Uterus (tissue), 4 donors: ENCODE data around the gene RWDD1. TPM values are rescaled to one million over a fixed set of nuclear protein-coding genes. Genes with fewer than 3 reads are reported as not detected.

Source experiments
- DNase-seq, 2 donors: peaks; one replicate each; pipeline ENCODE4 v3.0.0-alpha.2; 2019 to 2020
- H3K27ac ChIP-seq, 2 donors: fragments of 200-600 bp; sonication (generic); 1 replicate in 1 of 2; 2 replicates in 1 of 2; pipeline ENCODE4 v1.5.1; 2016 to 2018
- H3K27me3 ChIP-seq, 2 donors: fragments of 200-600 bp; sonication (generic); one replicate each; pipeline ENCODE4 v1.5.1; 2018 to 2019; ENCODE audit warnings: control low read depth in 1 of 2
- H3K36me3 ChIP-seq, 2 donors: fragments of 200-600 bp; sonication (generic); one replicate each; pipeline ENCODE4 v1.5.1; 2019; ENCODE audit warnings: control low read depth in 1 of 2
- H3K4me1 ChIP-seq, 2 donors: fragments of 200-600 bp; sonication (generic); one replicate each; pipeline ENCODE4 v1.5.1; 2018 to 2019; ENCODE audit warnings: control low read depth in 1 of 2
- H3K4me3 ChIP-seq, 2 donors: fragments of 200-600 bp; sonication (generic); 1 replicate in 1 of 2; 2 replicates in 1 of 2; pipeline ENCODE4 v1.5.1; 2018 to 2019; ENCODE audit warnings: mild to moderate bottlenecking in 1 of 2
- H3K9me3 ChIP-seq, 2 donors: fragments of 200-600 bp; sonication (generic); one replicate each; pipeline ENCODE4 v1.5.1; 2019; ENCODE audit warnings: control low read depth in 1 of 2
- POLR2A ChIP-seq, 2 donors: fragments of 450-650 bp; IDR thresholded peaks; one replicate each; pipeline ENCODE4 v1.6.1; 2016; ENCODE audit warnings: antibody characterized with exemption in 2 of 2, mild to moderate bottlenecking in 1 of 2, moderate library complexity in 1 of 2
- intact Hi-C: fragments of 100-400 bp; cut with DNase I; formaldehyde crosslinking; loops from one replicate; pipeline ENCODE4 v1.15.1; 2023; ENCODE audit warnings: low total_unique reads
- total RNA-seq, 4 donors: library from RNA; depleted of rRNA in 3 of 4; stranded (reverse); fragments of >200 nt in 3 of 4; gene quantifications; one replicate each; pipeline versions ENCODE4 v1.1.0 to v1.2.4, GENCODE V29; 2014 to 2023
- TF ChIP-seq, protein P1 (sequence below), 4 experiments: fragments of 200-600 bp in 2 of 4; fragments of 450-650 bp in 2 of 4; sonication (generic) in 2 of 4; IDR thresholded peaks; one replicate each; pipeline ENCODE4 v1.5.1; 2016 to 2019; ENCODE audit warnings: antibody characterized with exemption in 4 of 4, mild to moderate bottlenecking in 2 of 4, moderate library complexity in 1 of 4
- donor health status: DM: yes; HTN: yes; CAD: no.

The RWDD1 gene
- total RNA-seq, 4 donors from 2014 or later, result 10.2 to 104 (median 36.1) TPM

- H3K27me3 ChIP-seq, result no peaks in the 10 kb centered on the region
- no peaks in the 10 kb centered on the region for H3K4me1 ChIP-seq
- H3K4me3 ChIP-seq, result no peak overlapping the region
- intact Hi-C loops, result no loop called here
- TF ChIP-seq, protein P1, sequence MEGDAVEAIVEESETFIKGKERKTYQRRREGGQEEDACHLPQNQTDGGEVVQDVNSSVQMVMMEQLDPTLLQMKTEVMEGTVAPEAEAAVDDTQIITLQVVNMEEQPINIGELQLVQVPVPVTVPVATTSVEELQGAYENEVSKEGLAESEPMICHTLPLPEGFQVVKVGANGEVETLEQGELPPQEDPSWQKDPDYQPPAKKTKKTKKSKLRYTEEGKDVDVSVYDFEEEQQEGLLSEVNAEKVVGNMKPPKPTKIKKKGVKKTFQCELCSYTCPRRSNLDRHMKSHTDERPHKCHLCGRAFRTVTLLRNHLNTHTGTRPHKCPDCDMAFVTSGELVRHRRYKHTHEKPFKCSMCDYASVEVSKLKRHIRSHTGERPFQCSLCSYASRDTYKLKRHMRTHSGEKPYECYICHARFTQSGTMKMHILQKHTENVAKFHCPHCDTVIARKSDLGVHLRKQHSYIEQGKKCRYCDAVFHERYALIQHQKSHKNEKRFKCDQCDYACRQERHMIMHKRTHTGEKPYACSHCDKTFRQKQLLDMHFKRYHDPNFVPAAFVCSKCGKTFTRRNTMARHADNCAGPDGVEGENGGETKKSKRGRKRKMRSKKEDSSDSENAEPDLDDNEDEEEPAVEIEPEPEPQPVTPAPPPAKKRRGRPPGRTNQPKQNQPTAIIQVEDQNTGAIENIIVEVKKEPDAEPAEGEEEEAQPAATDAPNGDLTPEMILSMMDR (IDR thresholded peaks at IDR 0.05), result no peak
- no peak for TF ChIP-seq POLR2A (IDR thresholded peaks at IDR 0.05)
- no peak for DNase-seq
- H3K36me3 ChIP-seq, result no peaks in the 10 kb centered on the region
- H3K27ac ChIP-seq, result no peak overlapping the region
- H3K9me3 ChIP-seq, result no peaks in the 10 kb centered on the region
Observed at GRCh38 chr6:116633685-116634084, 62.4 kb downstream of the RWDD1 start.

Other genes with a start within 250 kb of the RWDD1 start
- gene DSE, start 200.6 kb upstream of the RWDD1 start, total RNA-seq, result 10 to 100 TPM; 21.3 to 84.0 (median 42.3) TPM
- gene CALHM6, start 110.1 kb upstream of the RWDD1 start, total RNA-seq, result 1 to 10 TPM in 2 of 4 donors, not detected in 2; 3.9 to 7.6 TPM
- 1 to 10 TPM; 1.8 to 2.9 (median 2.4) TPM for gene CALHM5, start 59.9 kb upstream of the RWDD1 start, total RNA-seq
- gene TRAPPC3L, start 25.8 kb upstream of the RWDD1 start, total RNA-seq, result under 1 TPM in 1 of 4 donors, not detected in 3; 0.07 TPM
- not detected for gene CALHM4, start 17.8 kb upstream of the RWDD1 start, total RNA-seq
- gene RSPH4A, start 45.0 kb downstream of the RWDD1 start, total RNA-seq, result 10 to 100 TPM in 1 of 4 donors, 1 to 10 TPM in 2, under 1 TPM in 1; 0.51 to 15.9 (median 5.4) TPM
- 10 to 100 TPM in 1 of 4 donors, 1 to 10 TPM in 3; 1.8 to 21.6 (median 8.0) TPM for gene ZUP1, start 97.3 kb downstream of the RWDD1 start, total RNA-seq
- 10 to 100 TPM in 2 of 4 donors, 1 to 10 TPM in 2; 5.6 to 48.3 (median 27.7) TPM for gene KPNA5, start 109.7 kb downstream of the RWDD1 start, total RNA-seq
- 10 to 100 TPM in 2 of 4 donors, 1 to 10 TPM in 1, under 1 TPM in 1; 0.59 to 46.6 (median 14.6) TPM for gene FAM162B, start 194.2 kb downstream of the RWDD1 start, total RNA-seq